Trophoblast cell (in vitro differentiated cells and primary cell): ENCODE measurements around the gene CFAP58.
A peak's percentile ranks its signal among the peaks of the same experiment; 100 is the strongest.

Experiments used
- DNase-seq, 2 donors: peaks; one replicate each; pipeline ENCODE4 v3.0.0-alpha.2; 2016
- H2AFZ ChIP-seq: 2 replicates; pipeline ENCODE4 v1.6.1; 2013; ENCODE audit warnings: low read length, moderate library complexity, mild to moderate bottlenecking; ENCODE audit not compliant: insufficient read depth, poor library complexity
- H2AK5ac ChIP-seq: 2 replicates; pipeline ENCODE4 v1.6.1; 2013; ENCODE audit warnings: mild to moderate bottlenecking, low read length
- H2BK120ac ChIP-seq: 2 replicates; pipeline ENCODE4 v1.6.1; 2013; ENCODE audit warnings: low read length, mild to moderate bottlenecking, moderate library complexity; ENCODE audit not compliant: insufficient read depth, poor library complexity
- H2BK12ac ChIP-seq: 2 replicates; pipeline ENCODE4 v1.6.1; 2013; ENCODE audit warnings: mild to moderate bottlenecking, low read length, moderate library complexity
- H2BK5ac ChIP-seq: 2 replicates; pipeline ENCODE4 v1.6.1; 2013; ENCODE audit warnings: low read length, low read depth, moderate library complexity, mild to moderate bottlenecking; ENCODE audit not compliant: poor library complexity
- H3K14ac ChIP-seq: 2 replicates; pipeline ENCODE4 v1.6.1; 2013; ENCODE audit warnings: mild to moderate bottlenecking, low read length
- H3K18ac ChIP-seq: 2 replicates; pipeline ENCODE4 v1.6.1; 2013; ENCODE audit warnings: mild to moderate bottlenecking, low read length
- H3K23ac ChIP-seq: 2 replicates; pipeline ENCODE4 v1.6.1; 2013; ENCODE audit warnings: low read length
- H3K27ac ChIP-seq: 2 replicates; pipeline ENCODE4 v1.5.1; 2013; ENCODE audit warnings: low read depth, mild to moderate bottlenecking, inconsistent platforms, low read length, moderate library complexity
- H3K27me3 ChIP-seq: 2 replicates; pipeline ENCODE4 v1.6.1; 2013; ENCODE audit warnings: inconsistent platforms, mild to moderate bottlenecking, low read length, moderate library complexity; ENCODE audit not compliant: insufficient read depth
- H3K36me3 ChIP-seq, 2 experiments: 1 replicate in 1 of 2; 2 replicates in 1 of 2; pipeline ENCODE4 v1.6.1; 2013; ENCODE audit warnings: low read length in 2 of 2, mild to moderate bottlenecking in 2 of 2, moderate library complexity in 1 of 2; ENCODE audit not compliant: insufficient read depth in 2 of 2, control insufficient read depth in 1 of 2
- H3K4ac ChIP-seq: 2 replicates; pipeline ENCODE4 v1.6.1; 2013; ENCODE audit warnings: low read depth, mild to moderate bottlenecking, low read length, moderate library complexity
- H3K4me1 ChIP-seq, 2 experiments: 1 replicate in 1 of 2; 2 replicates in 1 of 2; pipeline ENCODE4 v1.6.1; 2013; ENCODE audit warnings: low read length in 2 of 2, mild to moderate bottlenecking in 2 of 2, moderate library complexity in 1 of 2; ENCODE audit not compliant: insufficient read depth in 2 of 2, control insufficient read depth in 1 of 2
- H3K4me2 ChIP-seq: 2 replicates; pipeline ENCODE4 v1.6.1; 2013; ENCODE audit warnings: inconsistent platforms, mild to moderate bottlenecking, low read length, moderate library complexity
- H3K4me3 ChIP-seq: 2 replicates; pipeline ENCODE4 v1.5.1; 2013; ENCODE audit warnings: mild to moderate bottlenecking, low read depth, low read length, inconsistent platforms
- H3K79me1 ChIP-seq: one replicate; pipeline ENCODE4 v1.6.1; 2013; ENCODE audit warnings: low read length
- H3K79me2 ChIP-seq: 2 replicates; pipeline ENCODE4 v1.6.1; 2013; ENCODE audit warnings: low read length, mild to moderate bottlenecking; ENCODE audit not compliant: control insufficient read depth, insufficient read depth, poor library complexity
- H3K9ac ChIP-seq: 2 replicates; pipeline ENCODE4 v1.6.1; 2013; ENCODE audit warnings: mild to moderate bottlenecking, low read length
- H3K9me3 ChIP-seq: 2 replicates; pipeline ENCODE4 v1.6.1; 2013; ENCODE audit warnings: low read depth, mild to moderate bottlenecking, control low read depth, inconsistent platforms, low read length; ENCODE audit not compliant: insufficient read depth
- H4K12ac ChIP-seq: 2 replicates; pipeline ENCODE4 v1.6.1; 2013; ENCODE audit warnings: low read depth, mild to moderate bottlenecking, low read length, moderate library complexity
- H4K8ac ChIP-seq: 2 replicates; pipeline ENCODE4 v1.6.1; 2013; ENCODE audit warnings: low read depth, mild to moderate bottlenecking, low read length, moderate library complexity
- H4K91ac ChIP-seq: one replicate; pipeline ENCODE4 v1.6.1; 2013; ENCODE audit warnings: low read depth, mild to moderate bottlenecking, low read length, moderate library complexity
- WGBS: extraction: QIAGEN DNeasy Blood & Tissue Kit; methylation state at CpG from one replicate; pipeline ENCODE4 v1.1.7; 2013; ENCODE audit warnings: missing lambda C conversion rate; ENCODE audit not compliant: insufficient read length, insufficient coverage; ENCODE audit errors: extremely low coverage; 5-methylcytosine and 5-hydroxymethylcytosine counted together

Gene CFAP58

DNA sequence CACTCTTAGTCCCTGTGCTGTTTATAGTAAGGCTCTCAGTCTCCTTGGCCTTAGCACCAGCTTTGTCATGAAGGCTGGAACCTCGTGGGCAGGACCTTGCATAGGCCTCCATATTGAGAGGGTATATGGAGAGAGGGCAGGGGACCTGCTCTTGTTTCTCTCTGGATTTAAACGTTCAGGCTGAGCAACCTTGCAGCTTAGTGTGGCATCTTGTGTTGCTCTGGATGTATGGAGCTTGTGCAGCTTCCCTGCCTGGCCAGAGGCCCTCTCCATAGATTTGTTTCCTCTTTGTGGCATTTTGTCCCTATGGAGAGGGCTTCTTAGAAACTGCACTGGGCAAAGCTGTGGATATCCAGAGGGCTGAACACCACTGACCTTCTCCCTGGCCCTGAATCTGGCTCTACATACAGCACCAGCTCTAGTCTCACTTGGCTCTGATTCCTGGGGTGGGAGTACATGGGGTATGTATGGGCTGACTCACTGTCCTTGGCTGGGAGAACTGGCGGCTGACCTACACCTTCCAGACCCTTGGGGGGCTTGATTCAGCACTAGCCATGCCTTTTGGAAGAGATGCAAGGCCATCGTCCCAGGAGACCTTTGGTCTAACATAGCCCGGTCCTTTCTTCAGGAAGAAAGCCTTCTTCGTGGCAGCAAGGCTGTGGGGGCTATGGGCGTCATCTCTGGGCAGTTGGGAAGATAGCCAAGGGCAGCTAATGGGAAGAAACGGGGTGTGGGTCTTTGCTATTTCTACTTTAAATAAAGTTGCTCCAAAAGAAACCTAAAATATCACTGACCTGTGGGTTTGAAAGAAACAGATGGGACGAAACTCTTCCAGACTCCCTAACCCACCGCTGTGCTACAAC lies 45.8 kb upstream of the CFAP58 start:
- Histone ChIP-seq H3K14ac (no peak overlapping the region), H3K4me3 (no peak overlapping the region), H3K79me1 (peaks cover 5% of the 10 kb centered on the region), H4K12ac (no peak overlapping the region), H4K91ac (peak overlapping the region; percentile 17), H2AFZ (no peak overlapping the region), H2AK5ac (peak overlapping the region; percentile 35), H3K4me1 (peaks cover 11 to 19% of the 10 kb centered on the region in 2 experiments), H2BK5ac (no peak overlapping the region), H3K79me2 (no peaks in the 10 kb centered on the region), H3K27me3 (no peaks in the 10 kb centered on the region), H2BK12ac (peak overlapping the region; percentile 15), H3K18ac (peak overlapping the region; percentile 40), H3K9me3 (peaks cover 2% of the 10 kb centered on the region), H3K23ac (no peak overlapping the region), H3K9ac (no peak overlapping the region), H3K36me3 (peaks cover 17 to 19% of the 10 kb centered on the region in 2 experiments), H3K4ac (no peak overlapping the region), H3K4me2 (no peak overlapping the region), H3K27ac (no peak overlapping the region), H2BK120ac (no peak overlapping the region), H4K8ac (no peak overlapping the region)
- no peak for DNase-seq
- WGBS = no CpG with 5 or more reads among the region's 10 CpGs

DNA sequence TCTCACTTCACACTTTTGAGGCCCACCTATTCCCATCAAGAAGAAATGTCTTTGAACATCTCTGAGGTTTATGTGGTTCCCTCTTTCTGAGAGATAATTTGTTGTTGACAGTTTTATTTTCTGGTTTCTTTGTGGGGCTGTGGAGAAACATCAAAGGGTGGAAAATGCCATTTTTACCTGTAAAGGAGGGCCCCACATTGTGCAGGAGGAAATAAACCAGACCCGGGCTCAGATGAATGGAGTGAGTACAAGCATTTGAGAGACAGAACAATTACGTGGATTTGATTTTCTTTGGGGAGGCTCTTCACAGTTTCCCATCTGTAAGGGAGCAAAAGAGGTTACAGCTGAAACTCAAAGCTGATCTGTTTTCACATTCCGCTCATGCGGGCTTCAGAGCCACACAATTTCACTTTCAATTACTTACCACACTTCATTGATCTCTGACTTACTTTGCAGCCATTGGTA lies 45.2 kb upstream of the CFAP58 start:
- H3K18ac ChIP-seq = no peak overlapping the region

DNA sequence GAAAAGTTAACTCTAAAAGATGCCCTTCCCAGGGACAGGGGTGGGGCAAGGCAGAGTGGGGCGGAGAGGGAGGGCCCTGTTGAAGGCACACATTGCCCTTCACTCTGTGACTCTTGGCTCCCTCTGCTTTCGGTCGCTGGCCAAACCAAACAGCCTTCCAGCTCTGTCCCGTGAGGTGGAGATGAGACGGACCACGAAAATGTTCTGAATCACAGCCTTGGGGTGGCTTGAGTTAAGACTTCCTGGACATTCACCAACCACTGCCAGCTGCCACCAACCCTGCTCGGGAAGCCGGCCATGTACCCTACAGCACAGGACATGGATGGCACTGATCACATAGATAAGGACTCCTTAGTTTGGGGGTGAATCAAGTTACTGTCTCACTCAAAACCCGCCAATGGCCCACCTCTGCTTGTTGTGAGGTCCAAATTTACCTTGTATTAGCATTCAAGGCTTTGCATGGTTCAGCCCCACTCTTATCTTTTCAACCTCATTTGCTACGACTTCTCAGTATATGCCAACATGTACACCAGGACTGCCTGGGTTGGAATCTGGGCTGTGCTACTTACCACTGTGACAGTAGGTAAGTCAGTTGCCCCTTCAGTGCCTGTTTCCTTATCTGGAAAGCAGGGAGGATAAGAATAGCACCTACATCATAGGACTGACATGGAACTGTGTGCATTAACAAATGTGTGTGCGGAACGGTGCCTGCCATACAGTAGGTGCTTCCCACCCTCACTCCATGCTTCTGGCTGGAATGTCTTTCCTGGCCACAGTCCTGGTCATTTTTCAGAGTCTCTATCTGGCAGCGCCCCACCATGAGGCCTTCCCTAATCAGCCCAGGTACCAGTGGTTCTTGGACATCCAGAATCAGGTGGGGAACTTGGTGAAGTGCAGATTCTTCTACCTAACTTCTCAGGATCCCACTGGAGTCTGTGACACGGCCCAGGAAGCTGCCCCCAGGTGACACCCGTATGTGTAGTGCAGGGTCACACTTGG lies 43.4 kb upstream of the CFAP58 start:
- H3K4me1 ChIP-seq = peaks cover 12 to 19% of the 10 kb centered on the region in 2 experiments
- peaks cover 4% of the 10 kb centered on the region for H3K79me1 ChIP-seq
- H3K4me2 ChIP-seq = no peak overlapping the region
- no peak overlapping the region for H2AK5ac ChIP-seq
- H3K27me3 ChIP-seq = no peaks in the 10 kb centered on the region
- H3K9me3 ChIP-seq = peaks cover 5% of the 10 kb centered on the region
- peaks cover 42 to 44% of the 10 kb centered on the region in 2 experiments for H3K36me3 ChIP-seq
- no peak overlapping the region for H3K18ac ChIP-seq
- H2BK5ac ChIP-seq = no peak overlapping the region
- H3K4me3 ChIP-seq = no peak overlapping the region
- H3K9ac ChIP-seq = no peak overlapping the region
- WGBS = no CpG with 5 or more reads among the region's 15 CpGs
- H3K4ac ChIP-seq = no peak overlapping the region
- H2BK12ac ChIP-seq = no peak overlapping the region
- no peak overlapping the region for H4K91ac ChIP-seq
- no peak for DNase-seq
- no peak overlapping the region for H3K23ac ChIP-seq
- H2BK120ac ChIP-seq = no peak overlapping the region
- H4K12ac ChIP-seq = no peak overlapping the region
- H3K27ac ChIP-seq = no peak overlapping the region
- H4K8ac ChIP-seq = no peak overlapping the region
- H3K14ac ChIP-seq = no peak overlapping the region
- H2AFZ ChIP-seq = no peak overlapping the region
- no peaks in the 10 kb centered on the region for H3K79me2 ChIP-seq

More for the DNA sequence above, 45.2 kb upstream of the CFAP58 start:
- no peak for DNase-seq
- no peak overlapping the region for H2BK120ac ChIP-seq
- peaks cover 5% of the 10 kb centered on the region for H3K79me1 ChIP-seq
- H3K36me3 ChIP-seq = peaks cover 24 to 26% of the 10 kb centered on the region in 2 experiments
- H2AK5ac ChIP-seq = no peak overlapping the region
- H3K79me2 ChIP-seq = no peaks in the 10 kb centered on the region
- H3K4ac ChIP-seq = no peak overlapping the region
- H2BK5ac ChIP-seq = no peak overlapping the region
- no peak overlapping the region for H3K9ac ChIP-seq
- H4K12ac ChIP-seq = no peak overlapping the region
- H2AFZ ChIP-seq = no peak overlapping the region
- no peak overlapping the region for H3K4me2 ChIP-seq
- no peak overlapping the region for H3K4me3 ChIP-seq
- no peak overlapping the region for H4K8ac ChIP-seq
- H3K9me3 ChIP-seq = peaks cover 2% of the 10 kb centered on the region
- H3K27ac ChIP-seq = no peak overlapping the region
- no peaks in the 10 kb centered on the region for H3K27me3 ChIP-seq
- no peak overlapping the region for H2BK12ac ChIP-seq
- no peak overlapping the region for H4K91ac ChIP-seq
- WGBS = no CpG with 5 or more reads among the region's 4 CpGs
- H3K23ac ChIP-seq = no peak overlapping the region
- H3K14ac ChIP-seq = no peak overlapping the region
- H3K4me1 ChIP-seq = peaks cover 11 to 19% of the 10 kb centered on the region in 2 experiments

DNA sequence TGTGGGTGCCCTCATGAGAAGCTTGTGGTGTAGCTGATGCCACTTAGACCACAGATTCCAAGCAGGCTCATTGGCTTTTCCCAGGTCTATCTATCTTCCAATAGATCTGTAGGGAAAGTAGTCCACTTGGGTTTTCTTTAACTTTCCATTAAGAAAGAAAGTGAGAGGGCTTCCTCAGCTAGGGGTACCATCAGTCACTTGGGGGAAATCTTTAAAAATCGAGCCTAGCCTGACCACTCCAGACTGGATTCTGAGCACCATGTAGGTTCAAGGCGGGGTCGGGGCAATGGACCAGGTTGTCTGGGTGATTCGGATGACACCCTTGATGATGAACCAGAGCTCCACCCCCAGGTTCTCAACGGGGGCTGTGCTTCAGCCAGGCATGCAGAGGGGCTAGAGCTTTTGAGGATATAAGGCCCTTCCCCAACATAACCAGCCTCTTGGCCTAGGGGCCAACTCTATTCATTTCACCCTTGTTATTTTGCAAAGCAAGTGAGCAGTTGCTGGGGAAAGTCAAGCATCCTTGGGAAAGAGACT lies 42.4 kb upstream of the CFAP58 start:
- Histone ChIP-seq H2BK120ac (no peak overlapping the region), H4K8ac (no peak overlapping the region), H4K91ac (no peak overlapping the region), H3K9me3 (peaks cover 5% of the 10 kb centered on the region), H3K9ac (no peak overlapping the region), H3K18ac (no peak overlapping the region), H3K27ac (no peak overlapping the region), H3K79me2 (no peaks in the 10 kb centered on the region), H3K23ac (no peak overlapping the region), H3K27me3 (no peaks in the 10 kb centered on the region), H2BK5ac (no peak overlapping the region), H2AK5ac (no peak overlapping the region), H3K36me3 (peaks cover 50 to 54% of the 10 kb centered on the region in 2 experiments), H3K14ac (no peak overlapping the region), H2BK12ac (no peak overlapping the region), H3K4me3 (no peak overlapping the region), H3K4me1 (peaks cover 5 to 13% of the 10 kb centered on the region in 2 experiments), H3K4ac (no peak overlapping the region), H3K79me1 (peaks cover 2% of the 10 kb centered on the region), H3K4me2 (no peak overlapping the region), H4K12ac (no peak overlapping the region), H2AFZ (no peak overlapping the region)
- no CpG with 5 or more reads among the region's 5 CpGs for WGBS
- DNase-seq = no peak
